ENCODE measurements around the gene MROH8.
A peak's percentile ranks its signal among the peaks of the same experiment; 100 is the strongest.

The MROH8 gene

DNA sequence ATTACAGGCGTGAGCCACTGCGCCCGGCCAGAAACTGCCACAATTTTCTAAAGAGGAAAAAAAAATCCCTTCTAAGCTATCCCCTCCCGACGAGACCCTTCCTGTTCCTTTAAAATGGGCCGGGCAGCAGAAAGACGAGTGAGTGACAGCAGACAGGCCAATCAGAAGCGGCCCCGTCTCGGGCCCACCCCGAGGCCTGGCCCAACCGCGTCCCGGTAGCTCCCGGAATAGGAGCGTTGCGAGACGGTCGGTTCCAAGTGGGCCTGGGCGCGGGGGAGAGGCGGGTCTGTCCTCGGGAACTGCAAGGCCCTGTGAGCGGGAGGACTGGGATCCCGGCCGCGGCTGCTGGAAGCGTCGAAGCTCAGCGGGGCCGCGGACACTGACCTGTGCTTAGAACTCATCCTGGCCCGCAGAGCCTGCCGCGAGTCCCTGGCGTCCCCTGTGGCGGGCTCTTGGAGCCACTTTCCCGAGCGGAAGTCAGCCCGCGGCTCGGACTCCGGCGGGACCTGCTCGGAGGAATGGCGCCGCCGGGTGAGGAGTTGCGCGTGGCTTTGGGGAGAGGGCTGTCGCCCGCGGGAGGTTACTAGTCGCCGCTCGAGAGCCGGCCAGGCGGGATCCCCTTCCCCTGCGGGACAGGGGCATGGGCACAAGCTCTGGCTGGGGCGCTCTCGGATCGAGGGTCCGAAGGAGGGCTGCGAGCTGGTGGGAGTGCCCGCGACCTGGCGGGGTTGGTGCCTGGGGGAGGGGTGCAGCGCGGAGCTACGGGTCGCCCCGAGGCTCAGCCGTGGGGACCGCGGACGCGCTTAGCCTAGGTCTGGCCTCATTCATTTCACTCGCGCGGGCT lies at the start of gene MROH8, which contains the start of gene RPN2:
Gene MROH8 (minus strand): TSS at position 710 of the 844 bp plus-strand sequence.
Gene RPN2 (plus strand): TSS at position 492 of the 844 bp plus-strand sequence. CDS start 27 bp downstream, at position 519.
- peak; percentile 85 for DNase-seq

GRCh38 chr20:37228656-37229055 lies 49.3 kb upstream of the MROH8 start:
- DNase-seq: no peak

- DNase-seq: no peak
These were observed 48.7 kb upstream of the MROH8 start for GRCh38 chr20:37228082-37228481.

DNA sequence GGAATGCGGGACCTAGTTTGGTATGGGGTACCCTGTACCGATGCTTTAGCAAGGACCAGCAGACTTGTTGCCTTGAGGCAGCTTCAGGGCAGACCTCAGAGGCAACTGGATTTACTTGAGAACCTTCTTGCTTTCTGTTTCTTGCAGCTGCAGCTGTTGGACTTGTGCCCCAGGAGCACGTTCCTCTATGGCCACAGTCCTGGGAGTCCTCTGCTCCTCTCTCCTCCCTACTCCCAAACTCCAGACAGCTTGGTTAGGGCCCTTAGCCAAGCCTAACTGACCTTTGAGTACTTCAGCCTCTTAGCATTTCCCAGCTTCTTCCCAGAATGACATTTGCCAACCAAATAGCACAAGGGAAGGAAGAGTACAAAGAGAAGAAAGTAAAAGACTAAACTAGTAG lies 47.5 kb upstream of the MROH8 start:
- no peak for DNase-seq

- no peak for DNase-seq
These were observed 45.8 kb upstream of the MROH8 start for GRCh38 chr20:37225146-37225545.

DNA sequence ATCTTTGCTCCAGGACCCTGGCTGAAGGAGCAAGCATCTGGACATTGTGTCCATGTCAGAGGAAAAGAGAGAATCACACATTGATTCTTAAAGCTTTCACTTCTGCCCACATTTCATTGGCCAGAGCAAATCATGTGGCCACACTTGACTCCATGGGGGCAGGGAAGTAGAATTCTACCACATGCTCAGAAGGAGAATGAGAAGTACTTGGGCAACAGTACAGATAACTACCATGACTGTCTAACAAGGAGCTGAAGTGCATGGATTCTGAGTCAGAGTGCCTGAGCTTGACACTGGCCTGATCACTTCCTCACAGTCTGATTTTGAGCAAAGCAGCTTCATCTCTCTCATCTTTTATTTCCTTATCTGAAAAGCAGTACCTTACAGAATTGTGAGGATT lies 43.7 kb upstream of the MROH8 start:
- no peak for DNase-seq

DNA sequence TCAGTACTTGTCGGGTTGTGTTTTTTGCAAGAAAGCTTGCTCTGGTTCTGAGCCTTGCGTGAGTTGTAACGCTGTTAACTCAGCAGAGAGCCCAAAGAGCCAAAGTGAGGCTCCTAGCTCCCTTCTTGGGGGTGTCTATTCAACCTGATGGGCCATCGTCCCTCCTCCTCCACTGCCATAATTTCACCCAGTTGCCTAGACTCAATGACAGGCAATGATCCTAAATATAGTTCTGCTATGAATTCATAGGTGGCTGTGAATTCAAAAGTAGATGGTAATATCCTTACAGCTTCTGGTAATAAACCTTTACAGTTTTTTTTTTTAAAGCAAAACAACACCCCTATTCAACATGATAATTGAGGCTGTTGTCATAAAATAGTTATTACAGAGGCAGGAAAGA lies 42.7 kb upstream of the MROH8 start:
- no peak for DNase-seq

- no peak for DNase-seq
These were observed 41.4 kb upstream of the MROH8 start for GRCh38 chr20:37220731-37221130.

DNA sequence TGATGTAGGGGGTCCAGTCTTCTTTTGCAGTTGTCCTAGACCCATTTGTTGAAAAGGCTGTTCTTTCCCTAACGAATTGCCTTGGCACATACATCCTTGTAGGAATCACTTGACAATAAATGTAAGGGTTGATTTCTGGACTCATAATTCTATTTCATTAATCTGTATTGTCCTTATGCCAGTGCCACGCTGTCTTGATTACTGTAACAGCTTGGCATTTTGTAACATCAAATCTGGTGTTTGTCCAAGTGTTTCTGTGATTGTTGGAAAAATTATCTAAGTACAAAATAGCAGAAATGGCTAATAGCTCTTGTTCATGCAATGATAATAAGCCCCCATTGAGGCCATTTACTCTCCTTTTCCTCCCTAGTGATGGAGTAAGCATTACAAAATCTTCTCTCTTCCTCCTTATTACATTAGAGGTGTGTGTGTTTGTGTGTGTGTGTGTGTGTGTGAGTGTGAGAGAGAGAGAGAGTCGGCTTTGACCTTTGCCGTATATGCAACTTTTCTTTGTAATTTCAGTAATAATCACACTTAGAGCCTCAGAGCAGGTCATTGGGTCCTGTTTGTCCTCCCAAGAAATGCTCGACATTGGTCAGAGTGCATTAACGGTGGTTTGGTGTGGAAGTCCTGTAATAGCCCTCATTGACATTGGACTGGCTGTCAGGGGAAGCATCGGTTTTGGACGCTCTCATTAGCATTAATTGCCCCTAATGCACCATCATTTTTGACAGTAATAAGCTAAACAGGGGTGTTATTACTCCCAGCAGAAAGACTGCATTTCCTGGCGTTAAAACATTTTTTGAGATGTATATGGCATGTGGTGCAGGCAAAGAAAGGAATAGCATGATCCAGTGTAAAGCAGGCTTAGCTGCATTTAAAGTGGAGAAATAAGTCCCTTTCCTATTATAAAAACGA lies 40.7 kb upstream of the MROH8 start:
- DNase-seq: no peak

DNA sequence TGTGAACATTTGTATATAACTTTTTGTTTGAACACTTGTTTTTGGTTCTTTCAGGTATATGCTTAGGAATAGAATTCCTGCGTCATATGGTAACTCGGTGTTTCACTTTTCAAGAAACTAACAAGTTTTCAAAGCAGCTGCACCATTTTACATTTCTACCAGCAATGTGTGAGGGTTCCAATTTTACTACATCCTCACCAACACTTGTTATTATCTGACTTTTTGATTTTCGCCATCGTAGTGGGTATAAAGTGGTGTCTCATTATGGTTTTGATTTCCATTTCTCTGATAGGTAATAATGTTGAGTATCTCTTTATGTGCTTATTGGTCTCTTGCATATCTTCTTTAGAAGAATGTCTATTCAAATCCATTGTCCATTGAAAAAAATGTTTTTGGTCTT lies 39.6 kb upstream of the MROH8 start:
- DNase-seq: no peak

DNA sequence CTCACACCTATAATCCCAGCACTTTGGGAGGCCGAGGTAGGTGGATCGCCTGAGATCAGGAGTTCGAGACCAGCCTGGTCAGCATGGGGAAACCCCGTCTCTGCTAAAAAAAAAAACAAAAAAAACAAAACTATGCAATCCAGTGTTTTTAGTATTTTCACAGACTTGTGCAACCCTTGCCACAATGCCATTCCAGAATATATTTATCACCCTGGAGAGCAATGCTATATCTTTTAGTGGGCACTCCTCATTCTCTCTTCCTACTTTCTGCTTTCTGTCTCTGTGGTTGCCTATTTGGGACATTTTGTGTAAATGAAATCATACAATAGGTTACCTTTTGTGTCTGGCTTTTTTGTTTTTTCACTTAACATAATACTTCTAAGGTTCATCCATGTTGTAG lies 39.1 kb upstream of the MROH8 start:
- DNase-seq: no peak

- DNase-seq: no peak
These were observed 30.4 kb upstream of the MROH8 start for GRCh38 chr20:37209661-37210314.

DNA sequence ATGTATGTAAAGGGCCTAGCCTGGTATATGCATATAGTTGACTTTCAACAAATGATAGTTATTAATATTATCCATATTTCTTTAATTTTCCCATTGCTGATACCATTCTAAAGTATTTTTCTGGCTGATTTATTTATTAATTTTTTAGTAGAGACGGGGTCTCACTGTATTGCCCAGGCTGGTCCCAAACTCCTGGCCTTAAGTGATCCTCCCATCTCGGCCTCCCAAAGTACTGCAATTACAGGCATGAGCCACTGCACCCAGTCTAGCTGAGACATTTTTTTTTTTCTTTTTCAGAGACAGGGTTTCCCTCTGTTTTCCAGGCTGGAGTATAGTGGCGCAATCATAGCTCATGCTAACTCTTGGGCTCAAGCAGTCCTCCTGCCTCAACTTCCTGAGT lies 29.8 kb upstream of the MROH8 start:
- no peak for DNase-seq

DNA sequence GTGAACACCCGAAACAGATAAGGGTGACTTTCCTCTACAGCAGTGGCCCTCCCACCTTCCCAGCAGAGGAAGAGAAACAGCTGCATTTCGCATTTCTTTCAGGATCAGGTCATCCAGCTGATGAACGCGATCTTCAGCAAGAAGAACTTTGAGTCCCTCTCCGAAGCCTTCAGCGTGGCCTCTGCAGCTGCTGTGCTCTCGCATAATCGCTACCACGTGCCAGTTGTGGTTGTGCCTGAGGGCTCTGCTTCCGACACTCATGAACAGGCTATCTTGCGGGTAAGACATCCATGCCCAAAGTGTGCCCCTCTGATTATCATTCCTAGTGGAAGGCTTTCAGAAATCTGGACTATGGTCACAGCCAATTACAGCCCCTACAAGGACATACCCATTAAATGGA lies 27.8 kb upstream of the MROH8 start:
- DNase-seq: no peak

GRCh38 chr20:37205794-37206193 lies 26.4 kb upstream of the MROH8 start:
- no peak for DNase-seq

DNA sequence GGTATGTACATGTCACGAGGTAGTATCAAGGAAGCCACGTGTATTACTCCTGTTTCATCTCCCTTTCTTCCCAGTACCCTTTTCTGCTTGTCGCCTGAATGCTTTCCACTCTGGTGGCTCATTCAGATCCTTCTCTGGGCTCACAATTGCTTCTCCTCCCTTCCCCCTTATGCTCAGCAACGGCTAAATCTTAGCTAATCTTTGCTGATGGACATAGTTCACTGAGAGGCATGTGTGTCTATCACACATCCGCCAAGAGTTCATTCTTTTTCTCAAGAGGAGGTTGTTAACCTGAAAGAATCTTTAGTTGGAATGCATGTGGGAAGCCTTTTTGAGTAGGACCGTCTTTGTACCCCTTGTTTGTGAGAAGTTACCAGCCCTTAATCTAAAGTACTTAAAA lies 25.8 kb upstream of the MROH8 start:
- DNase-seq: no peak

GRCh38 chr20:37204056-37204455 lies 24.7 kb upstream of the MROH8 start:
- DNase-seq: no peak

- DNase-seq: no peak
These were observed 23.1 kb upstream of the MROH8 start for GRCh38 chr20:37202267-37202943.

- no peak for DNase-seq
These were observed 22.4 kb upstream of the MROH8 start for GRCh38 chr20:37201827-37202162.

DNA sequence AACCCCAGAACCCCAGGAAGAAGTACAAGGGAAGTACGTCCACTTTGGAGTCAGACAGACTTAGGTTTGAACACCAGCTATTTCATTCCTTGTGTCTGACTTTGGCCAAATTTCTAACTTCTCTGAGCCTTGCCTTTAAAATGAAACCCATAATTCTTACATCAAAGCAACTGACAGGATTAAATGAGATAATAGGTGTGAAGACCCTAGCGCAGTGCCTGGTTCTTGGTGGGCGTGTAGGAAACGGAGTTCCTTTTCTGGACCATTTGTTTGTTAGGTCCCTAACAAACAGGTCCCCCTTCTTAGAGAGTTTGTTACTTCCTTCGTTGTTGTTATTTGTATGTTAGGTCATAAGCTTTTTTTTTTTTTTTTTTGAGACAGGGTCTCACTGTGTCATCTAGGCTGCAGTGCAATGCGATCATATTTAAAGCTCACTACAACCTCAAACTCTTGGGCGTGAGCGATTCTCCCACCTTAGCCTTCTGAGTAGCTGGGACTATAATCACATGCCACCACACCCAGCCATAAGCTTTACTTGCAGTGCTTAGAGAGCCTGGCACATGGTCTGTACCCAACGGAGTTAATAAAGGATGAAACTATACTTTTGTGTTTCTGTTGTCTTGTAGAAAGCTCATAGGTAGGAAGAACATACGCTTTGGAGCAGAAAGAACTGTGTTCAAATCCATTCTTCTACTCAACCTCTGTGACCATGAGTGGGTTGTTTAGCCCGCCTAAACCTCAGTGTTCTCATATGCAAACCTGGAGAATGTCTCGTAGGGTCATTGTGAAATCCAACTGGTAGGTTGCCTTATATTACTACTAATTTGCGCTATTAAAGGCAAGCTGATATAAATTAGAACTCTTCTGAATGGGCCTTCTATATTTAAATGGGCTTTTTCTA lies 21.8 kb upstream of the MROH8 start:
- DNase-seq: no peak

DNA sequence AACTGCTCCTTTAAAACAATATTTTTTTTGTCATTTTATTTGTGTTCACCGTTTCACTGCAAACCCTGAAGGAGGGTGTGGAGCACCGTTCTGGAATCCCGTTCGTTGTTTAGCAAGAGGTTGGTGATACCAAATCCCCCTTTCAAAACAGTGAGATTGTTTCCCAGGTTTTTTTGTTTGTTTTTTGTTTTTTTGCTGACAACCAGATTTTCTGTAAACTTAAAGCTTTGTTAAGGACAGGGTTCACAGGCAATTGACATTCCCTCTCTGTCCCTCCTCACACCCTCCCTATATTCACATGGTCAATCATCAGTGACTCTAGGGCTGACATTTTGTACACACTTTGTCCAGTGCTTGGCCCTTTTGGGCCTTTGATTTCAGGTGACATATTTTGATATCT lies 21.0 kb upstream of the MROH8 start:
- DNase-seq: no peak

All from NCI-H2081 treated with DMSO at 0.1 percent for 48 hours (cell line).